Measurements from ENCODE around the gene SDHD.

SDHD gene

GRCh38 chr11:112103446-112103845, 16.8 kb downstream of the SDHD start:
- no peak for FAIRE-seq

GRCh38 chr11:112106070-112106469, 19.4 kb downstream of the SDHD start:
- FAIRE-seq = no peak

DNA sequence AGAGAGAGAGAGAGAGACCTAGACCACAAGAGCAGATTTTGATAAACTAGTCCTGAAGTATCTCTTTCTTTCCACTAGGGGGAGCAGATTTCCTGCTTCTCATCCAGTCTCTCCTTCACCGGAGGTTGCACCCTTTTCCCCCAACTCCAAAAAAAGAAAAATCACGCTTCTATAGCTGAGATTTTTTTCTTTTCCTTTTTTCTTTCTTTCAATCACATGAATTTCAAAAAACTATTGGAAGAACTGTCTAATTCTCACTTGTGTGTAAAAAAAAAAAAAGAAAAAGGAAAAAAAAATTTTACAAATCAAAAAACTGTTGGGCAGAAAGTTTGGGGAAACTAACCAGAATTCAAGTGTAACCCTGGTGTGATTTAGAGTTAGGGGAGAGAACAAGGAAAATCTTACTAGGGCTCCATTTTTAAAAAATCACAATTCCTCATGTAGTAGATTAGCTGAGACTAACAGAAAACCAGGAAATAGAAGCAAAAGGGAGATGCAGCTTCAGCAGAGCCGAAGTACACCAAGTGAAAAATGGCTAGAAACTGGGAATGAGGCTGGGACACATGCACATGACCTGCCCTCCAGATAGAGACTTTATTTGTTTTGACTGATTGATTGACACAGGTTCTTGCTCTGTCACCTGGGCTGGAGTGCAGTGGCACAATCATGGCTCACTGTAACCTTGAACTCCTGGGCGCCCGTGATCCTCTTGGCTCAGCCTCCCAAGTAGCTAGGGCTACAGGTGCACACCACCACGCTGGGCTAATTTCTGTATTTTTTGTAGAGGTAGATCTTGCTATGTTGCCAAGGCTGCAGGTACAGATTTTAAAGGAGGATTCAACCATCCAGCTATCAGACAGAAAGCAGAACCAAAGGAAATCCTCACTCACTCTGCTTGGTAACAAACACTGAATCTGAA, 27.1 kb downstream of the SDHD start:
- FAIRE-seq = no peak

- FAIRE-seq = no peak
Observed at GRCh38 chr11:112114460-112114859, 27.8 kb downstream of the SDHD start.

DNA sequence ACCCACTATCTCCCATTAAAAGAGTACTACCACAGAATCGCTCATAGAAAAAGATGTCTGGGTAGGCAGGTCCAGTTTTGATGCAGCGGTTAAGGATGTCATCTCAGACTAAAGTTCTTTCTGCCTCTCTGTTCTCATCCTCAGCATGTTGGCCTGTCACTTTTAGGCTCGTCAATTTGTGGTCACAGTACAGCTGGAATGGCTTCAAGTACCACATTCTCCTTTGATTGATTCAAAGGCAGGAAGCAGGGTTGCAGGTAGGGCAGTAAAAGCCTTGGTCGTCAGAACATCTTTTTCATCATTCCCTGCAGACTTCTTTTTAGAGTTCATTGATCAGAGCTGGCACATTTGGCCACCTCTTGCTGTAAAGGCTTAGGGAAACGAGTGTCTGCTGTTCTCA, 28.7 kb downstream of the SDHD start:
- no peak for FAIRE-seq

GRCh38 chr11:112118176-112118575, 31.5 kb downstream of the SDHD start:
- FAIRE-seq = no peak

- no peak for FAIRE-seq
Observed at GRCh38 chr11:112121981-112122615, 35.4 kb downstream of the SDHD start.

- no peak for FAIRE-seq
Observed at GRCh38 chr11:112123129-112123528, 36.5 kb downstream of the SDHD start.

DNA sequence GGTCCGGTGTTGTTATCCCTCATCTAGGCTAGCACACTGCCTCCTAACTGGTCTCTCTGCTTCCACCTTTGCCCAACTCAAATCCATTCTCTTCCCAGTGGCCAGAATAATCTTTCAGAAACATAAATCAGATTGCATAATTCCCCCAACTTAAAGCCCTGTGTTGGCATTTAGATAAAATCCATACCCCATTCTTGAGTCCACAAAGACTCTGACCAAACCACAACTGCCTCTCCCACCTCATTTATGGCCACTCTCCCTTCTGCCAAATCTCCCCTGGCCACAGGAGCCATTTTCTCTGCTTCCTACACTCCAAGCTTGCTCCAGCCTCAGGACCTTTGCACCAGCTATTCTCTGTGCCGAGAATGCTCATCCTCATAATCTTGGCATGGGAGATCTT, 40.4 kb downstream of the SDHD start:
- no peak for FAIRE-seq

- no peak for FAIRE-seq
Observed at GRCh38 chr11:112128483-112129121, 41.9 kb downstream of the SDHD start.

- no peak for FAIRE-seq
Observed at GRCh38 chr11:112129656-112130055, 43.0 kb downstream of the SDHD start.

DNA sequence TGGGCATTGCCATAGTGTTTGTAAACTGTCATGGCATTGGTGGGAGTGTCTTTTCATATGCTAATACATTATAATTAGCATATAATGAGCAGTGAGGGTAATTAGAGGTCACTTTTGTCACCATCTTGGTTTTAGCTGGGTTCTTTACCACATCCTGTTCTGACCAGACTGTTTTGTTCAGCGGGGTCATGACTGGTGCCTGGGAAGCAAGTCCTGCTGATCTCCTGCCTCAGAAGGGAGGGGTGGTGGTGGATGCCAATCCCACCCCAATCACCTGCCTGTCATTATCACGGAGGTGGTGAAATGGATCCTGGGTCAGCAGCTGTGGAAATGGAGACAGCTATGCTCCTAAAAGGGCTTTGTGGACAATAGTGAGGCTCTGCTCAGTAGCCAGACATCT, 46.1 kb downstream of the SDHD start:
- no peak for FAIRE-seq

- FAIRE-seq = no peak
Observed at GRCh38 chr11:112134473-112134872, 47.8 kb downstream of the SDHD start.

- no peak for FAIRE-seq
Observed at GRCh38 chr11:112143597-112143996, 56.9 kb downstream of the SDHD start.

Measured in endometrium (tissue), 2 donors.